Hematopoietic multipotent progenitor cell treated with erythropoietin and hydrocortisone succinate and interleukin-3 and kit ligand, for 15 days (in vitro differentiated cells): Measurements from ENCODE around the gene VPS37C.

Source experiments
- DNase-seq: peaks from one replicate; pipeline ENCODE4 v3.0.0-alpha.2; 2015; ENCODE audit warnings: low spot score

VPS37C gene

DNA sequence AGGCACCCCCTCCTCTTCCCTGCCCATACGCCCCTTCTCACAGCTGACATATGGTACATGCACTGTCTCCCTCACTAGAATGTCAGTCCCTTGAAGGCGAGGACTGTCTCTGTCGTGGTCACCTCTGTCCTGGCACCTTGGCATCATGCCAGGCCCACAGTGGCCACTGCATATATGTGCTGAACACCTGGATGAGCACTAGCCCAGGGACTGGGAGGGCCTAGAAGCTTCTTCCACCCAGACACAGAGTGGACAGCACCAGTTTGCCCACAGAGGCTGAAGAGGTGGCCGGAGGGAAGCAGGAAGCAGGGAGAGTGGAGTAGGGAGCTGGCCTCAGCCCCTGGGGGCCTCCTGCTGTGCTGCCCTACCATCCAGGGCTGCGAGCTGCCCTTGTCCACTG lies 28.6 kb downstream of the VPS37C start:
- DNase-seq = no peak

DNA sequence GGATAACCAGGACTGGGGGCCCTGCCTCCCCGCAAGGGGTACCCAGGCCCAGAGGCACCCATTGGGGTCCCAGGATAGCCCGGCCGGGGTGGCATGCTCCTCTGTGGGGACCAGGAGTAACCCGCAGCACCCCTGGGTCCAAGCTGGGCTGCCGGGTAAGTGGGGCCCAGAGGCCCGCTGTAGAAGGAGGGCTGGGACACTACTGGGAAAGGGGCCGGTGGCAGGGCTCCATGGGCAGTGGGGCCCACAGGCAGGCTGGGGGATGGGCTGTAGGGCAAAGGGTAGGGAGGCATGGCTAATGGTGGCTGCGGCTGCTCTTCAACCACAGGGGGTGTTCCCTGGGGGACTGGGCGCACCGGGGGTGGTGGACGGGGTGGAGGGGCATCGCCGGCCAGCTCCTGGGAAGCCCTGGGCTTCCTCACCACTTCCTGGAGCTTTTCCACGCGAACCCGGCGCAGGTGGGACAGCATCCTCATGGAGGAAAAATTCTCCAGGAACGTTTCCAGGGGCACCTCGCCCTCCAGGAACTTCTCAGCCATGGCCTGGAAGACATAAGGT lies 29.1 kb downstream of the VPS37C start:
- no peak for DNase-seq

DNA sequence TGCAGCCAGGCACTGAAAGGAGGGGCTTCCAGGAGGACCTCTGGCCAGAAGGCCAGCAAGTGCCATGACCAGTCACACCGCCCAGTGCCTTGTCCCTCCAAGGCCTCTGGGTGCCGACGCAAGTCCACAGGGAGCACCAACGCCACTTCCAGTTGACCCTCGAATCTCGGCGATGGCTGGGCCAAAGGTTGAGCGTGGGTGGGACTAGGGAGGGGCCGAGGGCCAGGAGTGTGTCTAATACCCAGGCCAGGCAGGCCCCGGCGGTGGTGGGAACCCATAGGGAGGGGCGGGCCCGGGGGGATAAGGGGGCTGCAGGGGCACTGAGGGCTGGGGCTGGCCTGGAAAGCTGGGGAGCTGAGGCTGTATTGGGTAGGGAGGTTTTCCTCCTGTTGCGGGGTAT lies 29.6 kb downstream of the VPS37C start:
- no peak for DNase-seq

DNA sequence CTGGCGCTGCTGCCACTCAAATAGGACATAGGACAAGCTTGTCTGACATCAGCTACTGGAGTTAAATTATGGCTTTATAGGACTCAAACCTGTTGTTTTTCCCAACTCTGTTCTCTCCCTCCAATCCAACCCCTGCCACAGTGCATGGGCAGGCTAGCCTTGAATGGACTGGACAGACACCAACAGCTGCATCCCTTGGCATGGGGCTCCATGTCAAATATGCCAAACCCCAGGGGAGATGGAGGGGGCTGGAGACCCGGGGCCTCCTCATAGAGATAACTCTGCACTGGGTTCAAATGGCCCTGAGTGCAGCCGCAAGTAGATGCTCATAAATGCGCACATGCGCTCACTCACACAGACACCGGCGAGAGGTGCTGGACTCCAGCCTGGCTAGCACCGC lies 30.0 kb downstream of the VPS37C start:
- no peak for DNase-seq

DNA sequence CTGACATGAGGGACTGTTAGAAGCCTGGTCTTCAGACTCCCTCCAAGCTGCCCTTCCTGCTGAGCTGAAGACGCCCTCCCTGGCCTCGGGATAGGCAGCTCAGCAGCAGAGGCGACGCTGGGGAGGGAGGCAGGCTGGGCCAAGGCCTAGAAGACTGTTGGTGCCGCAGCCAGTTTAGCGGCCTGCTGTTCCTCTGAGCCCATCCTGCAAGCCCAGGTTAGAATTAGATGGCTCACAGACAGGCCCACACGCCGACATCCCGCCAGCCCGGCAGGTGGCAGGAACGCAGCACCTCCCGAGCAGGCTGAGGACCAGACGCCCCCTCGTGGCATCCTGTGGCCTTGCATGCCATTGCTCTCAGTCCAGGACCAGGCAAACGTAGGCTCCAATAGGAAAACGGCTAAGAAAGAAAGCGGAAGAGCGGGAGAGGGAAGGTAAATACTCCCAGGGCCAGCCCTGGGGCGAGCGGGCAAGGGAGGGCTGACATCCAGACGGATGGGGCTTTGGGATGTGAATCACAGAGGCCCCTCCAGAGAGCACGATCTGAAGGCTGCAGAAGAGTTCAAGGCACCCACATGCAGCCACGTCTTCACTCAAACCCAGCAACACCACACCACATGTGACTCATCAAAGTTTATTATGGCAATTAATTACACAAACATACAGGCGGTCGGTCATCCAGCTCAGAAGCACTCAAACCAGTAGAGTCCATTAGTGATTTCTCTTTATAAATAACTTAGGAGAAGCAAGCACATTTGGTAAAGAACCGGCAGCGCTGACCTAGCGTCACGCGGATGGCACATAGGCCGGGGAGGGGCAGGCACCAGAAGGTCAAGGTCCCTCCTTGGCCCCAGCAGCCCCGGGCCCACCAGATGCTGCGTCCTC lies 31.3 kb downstream of the VPS37C start:
- peak; percentile 83 for DNase-seq

DNA sequence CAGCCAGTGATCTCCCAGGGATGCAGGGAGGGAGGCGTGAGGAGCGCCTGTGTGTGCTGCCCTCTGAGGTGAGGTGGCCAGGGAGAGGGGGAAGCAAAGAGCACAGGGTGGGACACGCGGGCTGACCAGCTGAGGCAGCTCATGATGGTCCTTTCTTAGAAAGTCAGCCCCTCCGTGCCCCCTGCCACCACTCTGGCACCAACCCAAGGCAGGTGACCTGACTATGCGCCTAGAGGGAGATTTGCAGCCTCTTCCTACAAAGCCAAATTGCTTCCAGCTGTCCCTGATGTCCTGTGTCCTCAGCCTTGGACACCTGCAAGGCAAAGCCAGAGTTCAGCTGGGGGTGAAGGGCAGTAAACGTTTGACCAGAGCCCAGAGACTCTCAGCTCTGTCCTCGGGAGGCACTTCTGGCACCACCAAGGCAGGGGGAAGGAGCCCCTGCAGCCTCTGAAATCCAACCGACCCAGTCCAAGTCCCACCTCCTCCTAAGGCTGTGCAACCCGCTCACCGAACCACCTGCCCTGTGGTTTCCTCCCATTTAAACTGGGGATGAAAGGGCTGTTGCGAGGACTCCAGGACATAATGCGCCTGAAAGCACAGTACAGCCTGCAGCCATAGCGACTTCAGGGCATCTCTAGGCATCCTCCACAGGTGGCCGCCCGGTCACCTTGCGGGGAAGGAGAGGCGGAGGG lies 32.1 kb downstream of the VPS37C start:
- DNase-seq = no peak

DNA sequence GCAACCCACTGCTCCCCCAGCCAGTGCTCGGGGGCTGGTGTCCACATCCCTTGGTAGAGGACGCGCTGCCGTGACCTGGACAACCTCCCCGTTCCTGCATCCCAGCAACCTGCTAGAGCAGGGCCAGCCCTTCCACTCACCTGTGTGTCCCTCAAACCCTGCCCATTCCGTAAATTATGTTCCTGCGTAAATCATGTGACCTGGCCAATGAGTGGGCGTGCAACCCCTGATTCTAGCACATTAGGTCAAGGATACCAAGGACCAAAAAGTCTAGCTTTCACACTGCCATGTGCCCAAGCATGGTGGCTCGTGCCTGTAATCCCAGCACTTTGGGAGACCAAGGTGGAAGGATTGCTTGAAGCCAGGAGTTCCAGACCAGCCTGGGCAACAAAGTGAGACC lies 33.2 kb downstream of the VPS37C start:
- no peak for DNase-seq

DNA sequence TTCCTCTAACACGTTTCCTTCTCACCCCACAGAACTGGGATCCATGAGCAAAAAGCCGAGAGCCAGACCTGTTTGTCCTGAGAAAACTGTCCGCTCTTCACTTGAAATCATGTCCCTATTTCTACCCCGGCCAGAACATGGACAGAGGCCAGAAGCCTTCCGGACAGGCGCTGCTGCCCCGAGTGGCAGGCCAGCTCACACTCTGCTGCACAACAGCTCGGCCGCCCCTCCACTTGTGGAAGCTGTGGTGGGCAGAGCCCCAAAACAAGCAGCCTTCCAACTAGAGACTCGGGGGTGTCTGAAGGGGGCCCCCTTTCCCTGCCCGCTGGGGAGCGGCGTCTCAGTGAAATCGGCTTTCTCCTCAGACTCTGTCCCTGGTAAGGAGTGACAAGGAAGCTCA lies 35.0 kb downstream of the VPS37C start:
- no peak for DNase-seq

DNA sequence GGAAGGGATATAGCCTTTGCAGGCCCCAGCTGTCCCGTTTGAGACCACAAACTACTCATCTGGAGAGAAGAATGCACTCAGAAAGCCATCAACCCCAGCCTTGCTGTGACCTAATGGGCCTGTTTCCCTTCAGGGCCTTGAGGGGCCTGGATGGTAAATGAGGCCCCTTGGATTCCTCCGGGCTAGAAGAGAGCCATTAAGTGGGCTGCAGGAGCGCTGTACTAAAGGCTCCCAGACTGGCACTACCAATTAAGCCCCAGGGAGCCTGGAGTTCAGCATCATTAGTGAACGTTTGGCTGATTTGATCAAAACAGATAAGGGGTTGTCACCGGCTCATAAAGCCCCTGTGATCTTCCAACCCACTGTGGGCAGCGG lies 35.9 kb downstream of the VPS37C start:
- no peak for DNase-seq

DNA sequence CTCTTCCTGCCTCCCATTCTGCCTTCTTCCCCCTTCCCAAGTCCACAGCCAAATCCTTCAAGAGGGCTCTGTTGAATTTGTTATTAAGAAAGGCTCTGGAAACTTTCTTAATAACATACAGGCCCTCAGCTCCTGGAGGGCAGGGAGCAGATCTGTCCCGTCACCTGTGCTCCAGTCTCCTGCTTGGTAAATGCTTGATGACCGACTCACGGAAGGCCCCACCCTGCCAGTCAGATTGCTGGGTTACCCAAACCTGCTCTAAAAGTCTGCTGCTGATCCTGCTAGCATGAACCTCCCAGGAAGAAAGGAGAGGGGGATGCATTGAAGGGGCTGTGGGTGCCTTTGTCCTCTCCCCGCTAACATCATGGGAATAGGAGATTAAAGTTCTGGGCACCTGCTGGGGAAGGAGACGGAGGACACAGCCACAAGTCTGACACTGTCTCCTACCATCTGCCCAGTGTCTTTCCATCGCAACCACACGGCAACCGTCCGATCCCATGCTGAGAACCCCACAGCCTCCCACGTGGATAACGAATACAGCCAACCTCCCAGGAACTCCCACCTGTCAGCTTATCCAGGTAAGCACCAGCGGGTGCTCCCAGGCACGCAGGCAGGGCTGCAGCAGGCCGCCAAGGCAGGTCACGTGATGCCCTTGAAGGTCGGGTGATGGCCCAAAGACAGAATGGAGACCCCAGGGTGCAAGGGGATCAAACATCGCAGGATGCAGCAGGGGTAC lies 36.5 kb downstream of the VPS37C start:
- DNase-seq = no peak

DNA sequence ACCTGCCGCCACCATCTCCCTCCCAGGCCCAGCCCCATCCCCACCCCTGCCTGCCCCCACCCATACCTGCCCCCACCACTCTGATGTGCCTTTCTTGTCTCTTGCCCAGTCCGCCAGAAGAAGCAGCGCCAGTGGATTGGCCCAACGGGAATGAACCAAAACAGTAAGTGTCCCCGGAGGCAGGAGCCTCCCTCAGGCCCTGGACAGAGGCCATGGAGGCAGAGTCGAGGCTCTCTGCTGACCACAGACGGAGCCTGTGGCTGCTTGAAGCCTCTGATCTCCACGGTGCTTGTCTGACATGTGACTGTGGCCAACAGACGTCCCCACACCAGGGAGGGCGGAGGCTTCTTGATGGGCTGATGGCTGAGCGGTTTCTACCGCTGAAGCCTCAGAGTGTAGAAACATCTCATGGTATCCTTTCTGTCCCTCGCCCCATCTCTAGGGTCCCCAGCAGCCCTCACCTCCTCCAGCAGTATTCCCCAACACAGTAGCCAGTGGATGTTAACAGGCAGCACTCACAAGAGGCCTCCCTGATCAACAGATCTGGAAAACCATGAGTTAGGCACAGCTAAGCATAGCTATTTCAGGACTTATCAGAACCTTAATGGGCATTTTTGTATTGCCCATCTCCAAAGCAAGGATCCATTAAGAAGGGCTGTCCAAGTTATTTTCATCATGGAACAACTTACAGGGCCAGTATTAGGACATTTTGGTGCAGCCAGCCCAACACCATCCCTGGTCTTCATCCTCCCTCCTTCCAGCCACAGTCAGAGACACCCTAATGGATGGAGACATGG lies 37.3 kb downstream of the VPS37C start:
- DNase-seq = no peak

DNA sequence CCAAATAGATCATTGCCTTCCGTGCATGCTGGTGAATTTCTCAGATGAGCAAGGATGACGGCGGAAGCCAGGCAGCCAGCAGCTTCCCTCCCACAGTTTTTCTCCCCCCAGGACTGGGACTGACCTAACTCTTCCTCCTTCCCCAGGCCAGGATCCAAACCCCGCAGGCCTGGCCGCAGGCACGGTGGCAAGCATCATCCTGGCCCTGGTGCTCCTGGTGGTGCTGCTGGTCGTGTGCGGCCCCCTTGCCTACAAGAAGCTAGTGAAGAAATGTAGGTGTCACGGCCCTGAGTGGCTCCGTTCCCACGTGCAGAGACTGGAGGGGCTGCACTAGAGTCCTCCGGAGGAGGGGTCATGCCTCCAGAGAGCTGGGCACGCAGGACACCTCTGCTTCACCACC lies 38.5 kb downstream of the VPS37C start:
- DNase-seq = no peak

DNA sequence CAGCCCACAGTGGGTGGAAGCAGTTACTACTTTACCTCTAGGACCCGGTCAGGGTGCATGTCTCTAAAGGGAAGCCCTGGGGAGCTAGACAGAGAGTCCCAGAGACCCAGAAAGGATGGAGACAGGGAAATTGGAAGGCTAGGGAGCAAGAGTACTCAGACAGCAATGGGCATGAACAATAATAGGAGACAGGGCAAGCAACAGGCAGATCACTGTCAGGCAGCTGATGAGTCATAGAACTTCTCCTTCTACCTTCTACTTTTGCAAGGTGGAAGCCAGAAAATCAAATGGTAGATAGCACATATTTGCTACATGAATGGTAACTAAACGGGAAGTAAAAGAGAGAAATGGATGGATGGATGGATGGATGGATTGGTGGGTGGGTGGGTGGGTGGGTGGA lies 39.3 kb downstream of the VPS37C start:
- DNase-seq = no peak

DNA sequence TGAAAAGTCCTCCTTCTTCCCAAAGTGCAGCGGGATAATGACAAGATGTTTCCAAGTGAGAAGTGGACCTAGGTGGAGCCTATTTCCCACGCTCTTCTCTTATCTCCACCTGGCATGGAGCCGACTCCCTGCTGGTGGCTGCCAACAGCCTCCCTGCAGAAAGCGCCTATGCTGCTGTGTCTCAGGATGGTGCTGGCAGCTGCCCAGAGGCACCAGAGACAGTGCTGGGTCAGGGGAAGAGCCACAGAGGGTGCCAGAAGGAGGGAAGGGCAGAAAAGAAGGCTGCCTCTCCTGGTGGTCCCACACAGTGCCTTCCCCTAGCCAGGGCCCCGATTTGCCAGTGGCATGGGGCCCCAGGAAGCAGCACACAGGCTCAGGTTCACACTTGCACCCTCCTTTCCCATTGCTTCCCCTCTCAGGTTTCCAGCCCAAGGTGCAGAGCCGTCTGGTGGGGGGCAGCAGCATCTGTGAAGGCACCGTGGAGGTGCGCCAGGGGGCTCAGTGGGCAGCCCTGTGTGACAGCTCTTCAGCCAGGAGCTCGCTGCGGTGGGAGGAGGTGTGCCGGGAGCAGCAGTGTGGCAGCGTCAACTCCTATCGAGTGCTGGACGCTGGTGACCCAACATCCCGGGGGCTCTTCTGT lies 39.9 kb downstream of the VPS37C start:
- peak; percentile 39 for DNase-seq

DNA sequence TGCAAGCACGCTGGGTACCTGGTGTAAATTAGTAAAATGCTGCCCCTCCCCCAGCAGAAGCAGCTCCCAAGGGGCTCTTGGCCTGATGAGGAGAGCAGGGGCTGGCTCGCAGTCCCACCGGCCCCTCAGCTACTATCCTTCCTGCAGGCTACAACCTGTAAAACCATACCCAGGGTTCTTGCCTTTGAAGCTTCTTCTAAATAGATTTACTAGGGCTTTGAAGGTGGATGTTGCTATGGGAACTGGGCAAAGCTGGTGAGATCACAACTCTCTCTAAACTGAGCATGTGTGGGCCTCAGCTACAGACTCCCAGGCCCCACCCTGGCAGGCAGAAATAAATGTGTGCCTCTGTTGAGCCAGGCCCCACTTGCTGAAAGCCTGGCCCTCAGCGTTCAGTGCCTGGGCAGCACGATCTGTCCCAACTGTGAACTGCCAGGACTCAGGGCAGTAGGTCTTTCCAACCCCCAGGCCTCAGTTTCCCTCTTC lies 40.5 kb downstream of the VPS37C start:
- no peak for DNase-seq

DNA sequence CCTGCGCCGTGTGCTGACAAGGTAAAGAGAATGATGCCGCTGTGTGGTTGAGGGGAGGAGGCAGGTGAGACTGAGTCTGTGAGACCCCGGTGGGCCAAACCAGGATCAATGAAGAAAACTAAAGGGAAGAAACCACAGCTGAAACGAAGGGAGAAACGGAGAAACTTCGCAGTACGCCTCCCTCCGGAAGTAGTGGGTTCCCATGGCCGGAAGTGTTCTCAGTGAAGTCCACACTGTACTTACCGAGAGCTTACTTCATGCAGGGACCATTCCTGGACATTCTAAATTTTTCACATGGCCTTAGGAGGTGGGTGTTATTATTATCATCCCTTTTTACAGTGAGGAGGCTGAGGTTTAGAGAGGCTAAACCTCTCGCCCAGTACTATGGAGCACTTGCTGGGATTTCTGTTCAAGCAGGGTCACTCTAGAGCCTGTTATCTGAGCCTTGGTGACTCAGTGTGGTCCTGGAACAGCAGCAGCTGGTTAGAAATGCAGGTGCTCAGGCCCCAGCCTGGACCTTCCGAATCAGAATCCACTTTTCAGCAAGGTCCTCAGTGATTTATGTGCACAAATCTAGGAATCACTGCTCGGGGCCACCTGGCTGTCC lies 41.0 kb downstream of the VPS37C start:
- no peak for DNase-seq

DNA sequence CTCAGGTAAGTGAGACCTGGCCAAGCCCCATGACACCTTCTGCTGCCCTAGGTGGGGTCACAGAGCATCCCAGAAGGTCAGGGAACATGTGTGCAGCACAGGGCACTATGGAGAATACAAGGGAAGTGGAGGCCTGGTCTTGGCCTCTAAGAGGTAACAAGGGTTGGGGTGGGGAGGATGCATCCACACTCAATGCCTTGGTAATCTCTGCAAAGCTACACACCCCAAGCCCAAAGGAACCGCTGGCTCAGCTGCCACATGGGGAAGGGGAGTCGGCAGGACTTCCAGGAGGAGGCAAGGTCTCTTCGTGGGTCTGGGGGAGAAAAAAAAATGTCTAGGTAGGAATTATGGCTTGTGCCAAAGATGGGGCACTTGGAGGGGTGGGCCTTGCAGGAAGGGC lies 41.7 kb downstream of the VPS37C start:
- DNase-seq = no peak

DNA sequence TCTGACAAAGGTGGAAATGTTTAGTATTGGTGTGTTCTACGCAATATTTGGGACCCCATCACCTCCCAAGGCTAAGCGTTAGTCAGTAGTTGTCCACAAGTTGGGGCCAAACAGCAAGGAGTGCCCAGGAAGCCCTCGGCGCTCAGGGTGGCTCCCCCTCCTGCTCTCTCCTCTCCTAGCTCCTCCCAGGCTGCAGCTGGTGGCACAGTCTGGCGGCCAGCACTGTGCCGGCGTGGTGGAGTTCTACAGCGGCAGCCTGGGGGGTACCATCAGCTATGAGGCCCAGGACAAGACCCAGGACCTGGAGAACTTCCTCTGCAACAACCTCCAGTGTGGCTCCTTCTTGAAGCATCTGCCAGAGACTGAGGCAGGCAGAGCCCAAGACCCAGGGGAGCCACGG lies 42.2 kb downstream of the VPS37C start:
- no peak for DNase-seq

DNA sequence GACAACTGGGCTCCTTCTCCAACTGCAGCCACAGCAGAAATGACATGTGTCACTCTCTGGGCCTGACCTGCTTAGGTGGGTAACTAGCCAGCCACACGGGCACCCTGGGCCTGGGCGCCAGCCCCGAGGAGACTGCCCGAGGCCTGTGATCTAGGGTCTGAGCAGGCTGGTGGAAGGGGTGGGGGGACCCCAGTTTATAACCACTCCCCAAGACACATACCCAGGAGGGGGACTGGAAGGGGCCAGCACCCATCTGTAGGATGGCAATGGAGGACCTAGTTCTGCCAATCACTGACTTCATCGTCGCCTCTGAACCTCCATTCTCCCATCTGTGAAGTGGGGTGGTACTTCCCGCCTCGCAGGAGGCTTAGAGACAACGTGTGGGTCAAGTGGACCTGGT lies 42.8 kb downstream of the VPS37C start:
- no peak for DNase-seq

DNA sequence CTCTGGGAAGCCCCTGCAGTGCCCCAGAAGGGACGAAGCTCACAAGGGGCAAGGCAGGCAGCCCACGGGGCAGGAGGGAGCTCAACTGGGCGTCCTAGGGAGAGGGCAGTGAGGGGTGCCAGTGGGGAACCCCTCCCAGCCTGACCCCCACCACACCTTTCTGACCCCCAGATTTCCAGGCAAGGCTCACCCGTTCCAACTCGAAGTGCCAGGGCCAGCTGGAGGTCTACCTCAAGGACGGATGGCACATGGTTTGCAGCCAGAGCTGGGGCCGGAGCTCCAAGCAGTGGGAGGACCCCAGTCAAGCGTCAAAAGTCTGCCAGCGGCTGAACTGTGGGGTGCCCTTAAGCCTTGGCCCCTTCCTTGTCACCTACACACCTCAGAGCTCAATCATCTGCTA lies 43.2 kb downstream of the VPS37C start:
- no peak for DNase-seq

DNA sequence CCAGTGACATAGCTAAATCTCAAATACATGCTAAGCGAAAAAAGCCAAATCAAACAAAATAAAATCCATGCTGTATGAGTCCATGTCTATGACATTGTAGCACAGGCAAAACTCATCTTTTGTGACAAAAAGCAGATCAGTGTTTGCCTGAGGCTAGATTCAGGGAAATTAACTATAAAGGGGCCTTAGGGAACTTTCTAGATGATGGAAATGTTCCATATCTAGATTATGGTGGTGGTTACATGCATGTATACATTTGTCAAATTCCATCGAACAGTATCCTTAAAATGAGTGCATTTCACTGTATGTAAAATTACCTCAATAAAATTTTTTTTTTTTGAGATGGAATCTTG lies 44.1 kb downstream of the VPS37C start:
- no peak for DNase-seq
